Activated CD4-positive, alpha-beta T cell treated with anti-CD3 and anti-CD28 coated beads for 36 hours (primary cell): ENCODE measurements around the gene DPY30. TPM values are rescaled to one million over a fixed set of nuclear protein-coding genes. Genes with fewer than 3 reads are reported as not detected.

Experiments
- ATAC-seq: fragments of 200-7000 bp; cut with Tn5 transposase; one replicate; pipeline ENCODE4 v1.10.0; 2021; ENCODE audit warnings: mild to moderate bottlenecking, moderate library complexity
- CTCF ChIA-PET: fragments of 350-600 bp; sonication (Branson Sonifier 250); formaldehyde crosslinking; loops from one replicate; lab custom pipeline; 2021; ENCODE audit warnings: antibody characterized with exemption; lab: Charles Lee
- POLR2A ChIA-PET: fragments of 350-600 bp; sonication (Branson Sonifier 250); formaldehyde crosslinking; loops from one replicate; lab custom pipeline; 2021; ENCODE audit warnings: antibody characterized with exemption, inconsistent platforms; lab: Charles Lee
- DNase-seq: peaks from one replicate; pipeline ENCODE4 v3.0.0-alpha.2; 2020
- H3K27ac Mint-ChIP-seq: one replicate; pipeline ENCODE4 v1.8.0; 2021; ENCODE audit warnings: mixed read lengths
- H3K27me3 Mint-ChIP-seq: one replicate; pipeline ENCODE4 v1.8.0; 2021; ENCODE audit warnings: mixed read lengths
- H3K36me3 Mint-ChIP-seq: one replicate; pipeline ENCODE4 v1.8.0; 2021; ENCODE audit warnings: low read depth, mixed read lengths
- H3K4me1 Mint-ChIP-seq: one replicate; pipeline ENCODE4 v1.8.0; 2021; ENCODE audit warnings: mixed read lengths
- H3K4me3 Mint-ChIP-seq: one replicate; pipeline ENCODE4 v1.8.0; 2021; ENCODE audit warnings: mild to moderate bottlenecking, moderate library complexity, mixed read lengths
- H3K9me3 Mint-ChIP-seq: one replicate; pipeline ENCODE4 v1.8.0; 2021; ENCODE audit warnings: low read depth, mixed read lengths
- intact Hi-C, 2 experiments: fragments of 100-400 bp; cut with DNase I in 1 of 2; cut with micrococcal nuclease in 1 of 2; formaldehyde crosslinking; loops; one replicate each; pipeline versions ENCODE4 v1.14.2 to v1.15.1; 2022 to 2024; cut with DNase I, micrococcal nuclease
- total RNA-seq, 2 experiments: library from RNA; stranded (reverse); gene quantifications; one replicate each; pipeline ENCODE4 v1.2.3, GENCODE V29; 2021

The DPY30 gene
- 10 to 100 TPM; 74.2 to 78.6 TPM for total RNA-seq

GRCh38 chr2:32039447-32040219 is at the start of gene DPY30:
Gene DPY30 (minus strand): TSS chr2:32039805. CDS start chr2:32039456, 349 bp downstream.
- ChIA-PET POLR2A (interaction anchor here (0.7 to 2.1 kb wide), 6 partner anchors 23 to 143 kb away, joined by 3 to 22 read pairs (median 6); partner anchors contain the start of genes MEMO1, SLC30A6 and SPAST), CTCF (interaction anchor here (0.6 to 2.1 kb wide), 8 partner anchors 9 to 260 kb away, joined by 3 to 16 read pairs (median 3); partner anchors contain the start of genes MEMO1 and SPAST)
- Mint-ChIP-seq H3K4me3 (peak within 1 kb of the TSS; percentile 90), H3K27ac (peak within 1 kb of the TSS; percentile 96), H3K27me3 (no peaks in the 10 kb centered on the region), H3K36me3 (peaks cover 3% of the 10 kb centered on the region), H3K4me1 (peaks cover 11% of the 10 kb centered on the region), H3K9me3 (no peaks in the 10 kb centered on the region)
- peak; percentile 95 for DNase-seq
- peak; percentile 94 for ATAC-seq
- intact Hi-C loops, result loop anchor here (1.0 to 2.0 kb wide), 6 partner anchors 24 to 318 kb away; partner anchors contain the start of genes MEMO1 (in 2 of the 2), SPAST (in 2 of the 2), BIRC6 (in 1 of the 2) and SLC30A6 (in 1 of the 2)

- Mint-ChIP-seq H3K4me1 (peaks cover 21% of the 10 kb centered on the region), H3K9me3 (no peaks in the 10 kb centered on the region), H3K27me3 (no peaks in the 10 kb centered on the region), H3K36me3 (peaks cover 2% of the 10 kb centered on the region), H3K27ac (no peak overlapping the region), H3K4me3 (no peak overlapping the region)
- ATAC-seq, result no peak
- CTCF ChIA-PET, result interaction anchor here (1.5 kb wide), 1 partner anchor 9 kb away, joined by 4 read pairs; no protein-coding TSS in a partner anchor
- POLR2A ChIA-PET, result no interaction called here
- intact Hi-C loops, result no loop called here
- no peak for DNase-seq
Observed at GRCh38 chr2:32074134-32074506, 34.5 kb upstream of the DPY30 start.

GRCh38 chr2:32067549-32067948 is 27.9 kb upstream of the DPY30 start:
- no peaks in the 10 kb centered on the region for H3K9me3 Mint-ChIP-seq
- intact Hi-C loops, result no loop called here
- H3K4me1 Mint-ChIP-seq, result peaks cover 31% of the 10 kb centered on the region
- no peaks in the 10 kb centered on the region for H3K27me3 Mint-ChIP-seq
- DNase-seq (no peak), ATAC-seq (no peak)
- no peak overlapping the region for H3K4me3 Mint-ChIP-seq
- CTCF ChIA-PET, result interaction anchor here (0.6 to 0.8 kb wide), 3 partner anchors 18 to 55 kb away, joined by 3 to 4 read pairs (median 3); no protein-coding TSS in a partner anchor
- H3K36me3 Mint-ChIP-seq, result peaks cover 5% of the 10 kb centered on the region
- no peak overlapping the region for H3K27ac Mint-ChIP-seq
- POLR2A ChIA-PET, result no interaction called here

DNA sequence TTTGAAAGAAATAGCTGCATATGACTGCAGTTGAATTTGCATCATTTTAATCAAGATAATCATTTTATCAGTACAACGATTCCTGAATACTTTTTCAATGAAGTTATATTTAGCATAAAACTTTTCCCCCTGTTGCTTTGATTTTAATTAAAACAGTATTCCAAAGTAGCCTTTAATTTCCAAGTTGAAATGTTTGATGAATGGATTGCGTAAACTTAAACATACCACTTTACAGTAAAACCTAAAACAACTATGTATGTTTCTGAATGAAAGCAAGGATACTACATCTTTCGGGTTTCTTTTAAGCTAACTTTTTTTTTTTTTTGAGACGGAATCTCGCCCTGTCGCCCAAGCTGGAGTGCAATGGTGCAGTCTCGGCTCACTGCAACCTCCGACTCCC is 25.1 kb upstream of the DPY30 start:
- Mint-ChIP-seq H3K36me3 (peaks cover 5% of the 10 kb centered on the region), H3K4me3 (peak overlapping the region; percentile 97), H3K27ac (peak overlapping the region; percentile 78), H3K4me1 (peaks cover 26% of the 10 kb centered on the region), H3K27me3 (no peaks in the 10 kb centered on the region), H3K9me3 (no peaks in the 10 kb centered on the region)
- ATAC-seq, result no peak
- no peak for DNase-seq
- CTCF ChIA-PET, result interaction anchor here (0.7 to 4.0 kb wide), 5 partner anchors 10 to 29 kb away, joined by 3 to 16 read pairs (median 3); partner anchors contain the start of gene DPY30
- intact Hi-C loops, result loop anchor here in 1 of 2 experiments (5.0 kb wide), 1 partner anchor 1413 kb away; the partner anchor contains the start of gene RASGRP3
- POLR2A ChIA-PET, result interaction anchor here (0.6 kb wide), 1 partner anchor 425 kb away, joined by 8 read pairs; no protein-coding TSS in a partner anchor

- H3K27ac Mint-ChIP-seq, result peak overlapping the region; percentile 71
- DNase-seq (no peak), ATAC-seq (peak; percentile 11)
- intact Hi-C loops, result loop anchor here in 1 of 2 experiments (5.0 kb wide), 1 partner anchor 1413 kb away; the partner anchor contains the start of gene RASGRP3
- H3K9me3 Mint-ChIP-seq, result no peaks in the 10 kb centered on the region
- ChIA-PET POLR2A (interaction anchor here (0.6 to 2.7 kb wide), 6 partner anchors 24 to 426 kb away, joined by 3 to 22 read pairs (median 6); partner anchors contain the start of genes DPY30 and SLC30A6), CTCF (interaction anchor here (0.5 to 4.0 kb wide), 8 partner anchors 10 to 102 kb away, joined by 3 to 16 read pairs (median 4); partner anchors contain the start of genes DPY30 and SLC30A6)
- H3K27me3 Mint-ChIP-seq, result no peaks in the 10 kb centered on the region
- peak overlapping the region; percentile 97 for H3K4me3 Mint-ChIP-seq
- H3K4me1 Mint-ChIP-seq, result peaks cover 24% of the 10 kb centered on the region
- H3K36me3 Mint-ChIP-seq, result peaks cover 5% of the 10 kb centered on the region
Observed at GRCh38 chr2:32064021-32064601, 24.5 kb upstream of the DPY30 start.

DNA sequence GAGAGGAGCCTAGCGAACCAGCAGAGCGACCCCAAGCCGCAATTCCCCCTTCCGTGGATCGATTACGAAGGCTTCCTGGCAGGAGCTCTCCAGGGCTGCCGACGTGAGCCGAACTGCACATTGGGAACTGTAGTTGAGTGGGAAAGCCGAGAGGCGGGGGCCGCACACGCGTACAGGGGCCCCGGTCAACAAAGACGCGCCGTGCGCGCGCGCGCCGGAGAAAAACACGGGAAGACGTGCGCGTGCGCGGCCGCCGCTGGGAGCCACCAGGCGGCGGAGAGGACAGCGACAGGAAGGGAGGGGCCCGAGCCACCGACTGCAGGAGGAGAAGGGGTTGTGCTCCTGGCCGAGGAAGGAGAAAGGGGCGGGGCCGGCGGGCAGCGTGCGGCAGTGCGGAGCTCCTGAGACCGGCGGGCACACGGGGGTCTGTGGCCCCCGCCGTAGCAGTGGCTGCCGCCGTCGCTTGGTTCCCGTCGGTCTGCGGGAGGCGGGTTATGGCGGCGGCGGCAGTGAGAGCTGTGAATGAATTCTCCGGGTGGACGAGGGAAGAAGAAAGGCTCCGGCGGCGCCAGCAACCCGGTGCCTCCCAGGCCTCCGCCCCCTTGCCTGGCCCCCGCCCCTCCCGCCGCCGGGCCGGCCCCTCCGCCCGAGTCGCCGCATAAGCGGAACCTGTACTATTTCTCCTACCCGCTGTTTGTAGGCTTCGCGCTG is 23.9 kb upstream of the DPY30 start, which contains the start of gene SPAST:
Gene SPAST, plus strand, starts transcription at position 247 of the 711 bp plus-strand sequence. Its CDS starts 276 bp downstream, at position 523.
- Mint-ChIP-seq H3K36me3 (peaks cover 5% of the 10 kb centered on the region), H3K27ac (peak within 1 kb of the TSS; percentile 94), H3K4me1 (peaks cover 23% of the 10 kb centered on the region), H3K27me3 (no peaks in the 10 kb centered on the region), H3K9me3 (no peaks in the 10 kb centered on the region), H3K4me3 (peak within 1 kb of the TSS; percentile 97)
- ATAC-seq (peak; percentile 95), DNase-seq (peak; percentile 98)
- intact Hi-C loops, result loop anchor here (1.0 to 5.0 kb wide), 9 partner anchors 24 to 1414 kb away; partner anchors contain the start of genes DPY30 (in 2 of the 2), SLC30A6 (in 2 of the 2), BIRC6 (in 1 of the 2) and MEMO1 (in 1 of the 2)
- CTCF ChIA-PET, result interaction anchor here (0.5 to 4.0 kb wide), 6 partner anchors 24 to 102 kb away, joined by 3 to 16 read pairs (median 4); partner anchors contain the start of genes DPY30 and SLC30A6
- POLR2A ChIA-PET, result interaction anchor here (0.6 to 2.7 kb wide), 7 partner anchors 9 to 615 kb away, joined by 3 to 22 read pairs (median 5); partner anchors contain the start of genes DPY30 and SLC30A6

GRCh38 chr2:32061973-32062861 is 22.6 kb upstream of the DPY30 start:
- DNase-seq (peak; percentile 24), ATAC-seq (no peak)
- intact Hi-C loops, result loop anchor here (2.0 to 5.0 kb wide), 2 partner anchors 103 to 1415 kb away; partner anchors contain the start of genes RASGRP3 (in 1 of the 2) and SLC30A6 (in 1 of the 2)
- Mint-ChIP-seq H3K36me3 (peaks cover 4% of the 10 kb centered on the region), H3K27ac (peak overlapping the region; percentile 64), H3K4me3 (peak overlapping the region; percentile 97), H3K4me1 (peaks cover 19% of the 10 kb centered on the region), H3K9me3 (no peaks in the 10 kb centered on the region), H3K27me3 (no peaks in the 10 kb centered on the region)
- CTCF ChIA-PET, result interaction anchor here (0.6 to 4.0 kb wide), 4 partner anchors 9 to 65 kb away, joined by 3 to 16 read pairs (median 3); partner anchors contain the start of gene DPY30
- POLR2A ChIA-PET, result interaction anchor here (0.6 to 2.7 kb wide), 4 partner anchors 11 to 103 kb away, joined by 3 to 22 read pairs (median 5); partner anchors contain the start of genes DPY30 and SLC30A6

DNA sequence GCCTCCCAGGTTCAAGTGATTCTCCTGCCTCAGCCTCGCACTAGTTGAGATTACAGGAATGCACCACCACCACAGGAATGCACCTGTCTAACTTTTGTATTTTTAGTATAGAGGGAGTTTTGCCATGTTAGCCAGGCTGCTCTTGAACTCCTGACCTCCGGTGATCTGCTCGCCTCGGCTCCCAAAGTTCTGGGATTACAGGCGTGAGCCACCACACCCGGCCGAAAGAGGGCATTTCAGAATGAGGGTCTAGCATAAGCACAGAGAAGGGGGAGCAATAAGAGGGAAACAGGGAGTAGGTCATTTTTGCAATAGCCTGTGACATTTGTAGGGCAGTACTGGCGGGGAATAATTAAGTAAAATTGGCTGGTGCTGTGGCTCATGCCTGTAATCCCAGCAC is 21.8 kb upstream of the DPY30 start:
- peaks cover 17% of the 10 kb centered on the region for H3K4me1 Mint-ChIP-seq
- ATAC-seq (no peak), DNase-seq (no peak)
- H3K9me3 Mint-ChIP-seq, result no peaks in the 10 kb centered on the region
- H3K27ac Mint-ChIP-seq, result no peak overlapping the region
- peak overlapping the region; percentile 97 for H3K4me3 Mint-ChIP-seq
- ChIA-PET POLR2A (interaction anchor here (2.7 kb wide), 1 partner anchor 21 kb away, joined by 22 read pairs; the partner anchor contains the start of gene DPY30), CTCF (no interaction called here)
- H3K27me3 Mint-ChIP-seq, result no peaks in the 10 kb centered on the region
- H3K36me3 Mint-ChIP-seq, result peaks cover 2% of the 10 kb centered on the region
- intact Hi-C loops, result loop anchor here in 1 of 2 experiments (5.0 kb wide), 1 partner anchor 1416 kb away; the partner anchor contains the start of gene RASGRP3

GRCh38 chr2:32060266-32060665 is 20.7 kb upstream of the DPY30 start:
- peaks cover 12% of the 10 kb centered on the region for H3K4me1 Mint-ChIP-seq
- intact Hi-C loops, result loop anchor here in 1 of 2 experiments (5.0 kb wide), 1 partner anchor 1417 kb away; the partner anchor contains the start of gene RASGRP3
- H3K4me3 Mint-ChIP-seq, result no peak overlapping the region
- no peaks in the 10 kb centered on the region for H3K9me3 Mint-ChIP-seq
- H3K36me3 Mint-ChIP-seq, result no peaks in the 10 kb centered on the region
- H3K27me3 Mint-ChIP-seq, result no peaks in the 10 kb centered on the region
- no peak overlapping the region for H3K27ac Mint-ChIP-seq
- CTCF ChIA-PET, result no interaction called here
- ATAC-seq, result no peak
- DNase-seq, result no peak
- POLR2A ChIA-PET, result interaction anchor here (0.7 kb wide), 1 partner anchor 202 kb away, joined by 4 read pairs; no protein-coding TSS in a partner anchor
